Neural progenitor cell (in vitro differentiated cells): ENCODE measurements around the gene TMEM250.

Experiments
- CTCF ChIP-seq: fragments of 200-600 bp; sonication (generic); IDR thresholded peaks from 2 replicates; pipeline ENCODE4 v1.5.1; 2017; ENCODE audit warnings: antibody characterized with exemption, mild to moderate bottlenecking
- EZH2 ChIP-seq: fragments of 200-600 bp; sonication (generic); IDR thresholded peaks from 2 replicates; pipeline ENCODE4 v1.6.1; 2017; ENCODE audit warnings: antibody characterized with exemption, mild to moderate bottlenecking, moderate library complexity
- EZH2phosphoT487 ChIP-seq: fragments of 200-600 bp; sonication (generic); IDR thresholded peaks from 2 replicates; pipeline ENCODE4 v1.6.1; 2017; ENCODE audit warnings: antibody characterized with exemption

- no peak for TF ChIP-seq CTCF
- no peak for TF ChIP-seq EZH2
- no peak for TF ChIP-seq EZH2phosphoT487
Measured at GRCh38 chr9:136149853-136150252, 31.2 kb upstream of the TMEM250 start.
